ENCODE measurements around the gene CIDEB. TPM values are rescaled to one million over a fixed set of nuclear protein-coding genes. Genes with fewer than 3 reads are reported as not detected.

The CIDEB gene
- total and polyA plus RNA-seq, 2 of the 13 experiments (the other 11 are each of a cell fraction or from before 2014, with no cell fraction given): 35.8 to 110 TPM

DNA sequence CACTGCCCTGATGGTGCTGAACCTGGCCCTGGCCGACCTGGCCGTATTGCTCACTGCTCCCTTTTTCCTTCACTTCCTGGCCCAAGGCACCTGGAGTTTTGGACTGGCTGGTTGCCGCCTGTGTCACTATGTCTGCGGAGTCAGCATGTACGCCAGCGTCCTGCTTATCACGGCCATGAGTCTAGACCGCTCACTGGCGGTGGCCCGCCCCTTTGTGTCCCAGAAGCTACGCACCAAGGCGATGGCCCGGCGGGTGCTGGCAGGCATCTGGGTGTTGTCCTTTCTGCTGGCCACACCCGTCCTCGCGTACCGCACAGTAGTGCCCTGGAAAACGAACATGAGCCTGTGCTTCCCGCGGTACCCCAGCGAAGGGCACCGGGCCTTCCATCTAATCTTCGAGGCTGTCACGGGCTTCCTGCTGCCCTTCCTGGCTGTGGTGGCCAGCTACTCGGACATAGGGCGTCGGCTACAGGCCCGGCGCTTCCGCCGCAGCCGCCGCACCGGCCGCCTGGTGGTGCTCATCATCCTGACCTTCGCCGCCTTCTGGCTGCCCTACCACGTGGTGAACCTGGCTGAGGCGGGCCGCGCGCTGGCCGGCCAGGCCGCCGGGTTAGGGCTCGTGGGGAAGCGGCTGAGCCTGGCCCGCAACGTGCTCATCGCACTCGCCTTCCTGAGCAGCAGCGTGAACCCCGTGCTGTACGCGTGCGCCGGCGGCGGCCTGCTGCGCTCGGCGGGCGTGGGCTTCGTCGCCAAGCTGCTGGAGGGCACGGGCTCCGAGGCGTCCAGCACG is 8.2 kb upstream of the CIDEB start (continued):
- peak; percentile 86; the same call in 1 of the 2 replicates for TF ChIP-seq ZNF768 (CRISPR knock-in tag; IDR thresholded peaks at IDR 0.05)
- TF ChIP-seq, protein P1, sequence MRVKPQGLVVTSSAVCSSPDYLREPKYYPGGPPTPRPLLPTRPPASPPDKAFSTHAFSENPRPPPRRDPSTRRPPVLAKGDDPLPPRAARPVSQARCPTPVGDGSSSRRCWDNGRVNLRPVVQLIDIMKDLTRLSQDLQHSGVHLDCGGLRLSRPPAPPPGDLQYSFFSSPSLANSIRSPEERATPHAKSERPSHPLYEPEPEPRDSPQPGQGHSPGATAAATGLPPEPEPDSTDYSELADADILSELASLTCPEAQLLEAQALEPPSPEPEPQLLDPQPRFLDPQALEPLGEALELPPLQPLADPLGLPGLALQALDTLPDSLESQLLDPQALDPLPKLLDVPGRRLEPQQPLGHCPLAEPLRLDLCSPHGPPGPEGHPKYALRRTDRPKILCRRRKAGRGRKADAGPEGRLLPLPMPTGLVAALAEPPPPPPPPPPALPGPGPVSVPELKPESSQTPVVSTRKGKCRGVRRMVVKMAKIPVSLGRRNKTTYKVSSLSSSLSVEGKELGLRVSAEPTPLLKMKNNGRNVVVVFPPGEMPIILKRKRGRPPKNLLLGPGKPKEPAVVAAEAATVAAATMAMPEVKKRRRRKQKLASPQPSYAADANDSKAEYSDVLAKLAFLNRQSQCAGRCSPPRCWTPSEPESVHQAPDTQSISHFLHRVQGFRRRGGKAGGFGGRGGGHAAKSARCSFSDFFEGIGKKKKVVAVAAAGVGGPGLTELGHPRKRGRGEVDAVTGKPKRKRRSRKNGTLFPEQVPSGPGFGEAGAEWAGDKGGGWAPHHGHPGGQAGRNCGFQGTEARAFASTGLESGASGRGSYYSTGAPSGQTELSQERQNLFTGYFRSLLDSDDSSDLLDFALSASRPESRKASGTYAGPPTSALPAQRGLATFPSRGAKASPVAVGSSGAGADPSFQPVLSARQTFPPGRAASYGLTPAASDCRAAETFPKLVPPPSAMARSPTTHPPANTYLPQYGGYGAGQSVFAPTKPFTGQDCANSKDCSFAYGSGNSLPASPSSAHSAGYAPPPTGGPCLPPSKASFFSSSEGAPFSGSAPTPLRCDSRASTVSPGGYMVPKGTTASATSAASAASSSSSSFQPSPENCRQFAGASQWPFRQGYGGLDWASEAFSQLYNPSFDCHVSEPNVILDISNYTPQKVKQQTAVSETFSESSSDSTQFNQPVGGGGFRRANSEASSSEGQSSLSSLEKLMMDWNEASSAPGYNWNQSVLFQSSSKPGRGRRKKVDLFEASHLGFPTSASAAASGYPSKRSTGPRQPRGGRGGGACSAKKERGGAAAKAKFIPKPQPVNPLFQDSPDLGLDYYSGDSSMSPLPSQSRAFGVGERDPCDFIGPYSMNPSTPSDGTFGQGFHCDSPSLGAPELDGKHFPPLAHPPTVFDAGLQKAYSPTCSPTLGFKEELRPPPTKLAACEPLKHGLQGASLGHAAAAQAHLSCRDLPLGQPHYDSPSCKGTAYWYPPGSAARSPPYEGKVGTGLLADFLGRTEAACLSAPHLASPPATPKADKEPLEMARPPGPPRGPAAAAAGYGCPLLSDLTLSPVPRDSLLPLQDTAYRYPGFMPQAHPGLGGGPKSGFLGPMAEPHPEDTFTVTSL (CRISPR knock-in tag; IDR thresholded peaks at IDR 0.05; ENCODE audit: borderline replicate concordance): no peak
- peak; percentile 98; the same call in 1 of the 2 replicates for TF ChIP-seq ZNF761 (CRISPR knock-in tag; conservative IDR thresholded peaks at IDR 0.05)
- peak; percentile 70 for TF ChIP-seq TEAD3 (CRISPR knock-in tag; optimal IDR thresholded peaks at IDR 0.05; ENCODE audit: borderline replicate concordance)
- TF ChIP-seq ZNF337 (CRISPR knock-in tag; IDR thresholded peaks at IDR 0.05; ENCODE audit: borderline replicate concordance, low read depth): no peak; the same call in 1 of the 2 replicates
- TF ChIP-seq, protein P2, sequence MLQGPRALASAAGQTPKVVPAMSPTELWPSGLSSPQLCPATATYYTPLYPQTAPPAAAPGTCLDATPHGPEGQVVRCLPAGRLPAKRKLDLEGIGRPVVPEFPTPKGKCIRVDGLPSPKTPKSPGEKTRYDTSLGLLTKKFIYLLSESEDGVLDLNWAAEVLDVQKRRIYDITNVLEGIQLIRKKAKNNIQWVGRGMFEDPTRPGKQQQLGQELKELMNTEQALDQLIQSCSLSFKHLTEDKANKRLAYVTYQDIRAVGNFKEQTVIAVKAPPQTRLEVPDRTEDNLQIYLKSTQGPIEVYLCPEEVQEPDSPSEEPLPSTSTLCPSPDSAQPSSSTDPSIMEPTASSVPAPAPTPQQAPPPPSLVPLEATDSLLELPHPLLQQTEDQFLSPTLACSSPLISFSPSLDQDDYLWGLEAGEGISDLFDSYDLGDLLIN (CRISPR knock-in tag; IDR thresholded peaks at IDR 0.05; ENCODE audit: borderline replicate concordance): peak; percentile 99
- 0 out of 2 replicates have a peak, but pooled peaks have one; percentile 7 for TF ChIP-seq MTA3 (CRISPR knock-in tag; IDR thresholded peaks at IDR 0.05)
- TF ChIP-seq TBX2 (CRISPR knock-in tag; IDR thresholded peaks at IDR 0.05; ENCODE audit: borderline replicate concordance): peak; percentile 89
- TF ChIP-seq KLF15 (CRISPR knock-in tag; IDR thresholded peaks at IDR 0.05; ENCODE audit: borderline replicate concordance): peak; percentile 97
- peak; percentile 81 for TF ChIP-seq ELF1 (CRISPR knock-in tag; IDR thresholded peaks at IDR 0.05)
- TF ChIP-seq, protein P3, sequence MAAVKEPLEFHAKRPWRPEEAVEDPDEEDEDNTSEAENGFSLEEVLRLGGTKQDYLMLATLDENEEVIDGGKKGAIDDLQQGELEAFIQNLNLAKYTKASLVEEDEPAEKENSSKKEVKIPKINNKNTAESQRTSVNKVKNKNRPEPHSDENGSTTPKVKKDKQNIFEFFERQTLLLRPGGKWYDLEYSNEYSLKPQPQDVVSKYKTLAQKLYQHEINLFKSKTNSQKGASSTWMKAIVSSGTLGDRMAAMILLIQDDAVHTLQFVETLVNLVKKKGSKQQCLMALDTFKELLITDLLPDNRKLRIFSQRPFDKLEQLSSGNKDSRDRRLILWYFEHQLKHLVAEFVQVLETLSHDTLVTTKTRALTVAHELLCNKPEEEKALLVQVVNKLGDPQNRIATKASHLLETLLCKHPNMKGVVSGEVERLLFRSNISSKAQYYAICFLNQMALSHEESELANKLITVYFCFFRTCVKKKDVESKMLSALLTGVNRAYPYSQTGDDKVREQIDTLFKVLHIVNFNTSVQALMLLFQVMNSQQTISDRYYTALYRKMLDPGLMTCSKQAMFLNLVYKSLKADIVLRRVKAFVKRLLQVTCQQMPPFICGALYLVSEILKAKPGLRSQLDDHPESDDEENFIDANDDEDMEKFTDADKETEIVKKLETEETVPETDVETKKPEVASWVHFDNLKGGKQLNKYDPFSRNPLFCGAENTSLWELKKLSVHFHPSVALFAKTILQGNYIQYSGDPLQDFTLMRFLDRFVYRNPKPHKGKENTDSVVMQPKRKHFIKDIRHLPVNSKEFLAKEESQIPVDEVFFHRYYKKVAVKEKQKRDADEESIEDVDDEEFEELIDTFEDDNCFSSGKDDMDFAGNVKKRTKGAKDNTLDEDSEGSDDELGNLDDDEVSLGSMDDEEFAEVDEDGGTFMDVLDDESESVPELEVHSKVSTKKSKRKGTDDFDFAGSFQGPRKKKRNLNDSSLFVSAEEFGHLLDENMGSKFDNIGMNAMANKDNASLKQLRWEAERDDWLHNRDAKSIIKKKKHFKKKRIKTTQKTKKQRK (IDR thresholded peaks at IDR 0.05; ENCODE audit: low read length): no peak
- TF ChIP-seq MYNN (CRISPR knock-in tag; IDR thresholded peaks at IDR 0.05; ENCODE audit: low read depth): peak; percentile 83
- no peak; the same call in 1 of the 2 replicates for TF ChIP-seq ZNF570 (CRISPR knock-in tag; IDR thresholded peaks at IDR 0.05; ENCODE audit: borderline replicate concordance)
- TF ChIP-seq RBFOX2 (IDR thresholded peaks at IDR 0.05; ENCODE audit: low read depth, low read length): peak; percentile 87
- TF ChIP-seq, protein P4, sequence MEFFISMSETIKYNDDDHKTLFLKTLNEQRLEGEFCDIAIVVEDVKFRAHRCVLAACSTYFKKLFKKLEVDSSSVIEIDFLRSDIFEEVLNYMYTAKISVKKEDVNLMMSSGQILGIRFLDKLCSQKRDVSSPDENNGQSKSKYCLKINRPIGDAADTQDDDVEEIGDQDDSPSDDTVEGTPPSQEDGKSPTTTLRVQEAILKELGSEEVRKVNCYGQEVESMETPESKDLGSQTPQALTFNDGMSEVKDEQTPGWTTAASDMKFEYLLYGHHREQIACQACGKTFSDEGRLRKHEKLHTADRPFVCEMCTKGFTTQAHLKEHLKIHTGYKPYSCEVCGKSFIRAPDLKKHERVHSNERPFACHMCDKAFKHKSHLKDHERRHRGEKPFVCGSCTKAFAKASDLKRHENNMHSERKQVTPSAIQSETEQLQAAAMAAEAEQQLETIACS (CRISPR knock-in tag; IDR thresholded peaks at IDR 0.05): peak; percentile 72
- TF ChIP-seq EP300 (IDR thresholded peaks at IDR 0.05; ENCODE audit: low read depth in 2 of 2, low read length in 2 of 2): 0 out of 4 replicates have a peak, but pooled peaks of 1 of the 2 experiments have one; percentile 9
- peak; percentile 50; the same call in 1 of the 2 replicates for TF ChIP-seq EP300 (CRISPR knock-in tag; IDR thresholded peaks at IDR 0.05; ENCODE audit: borderline replicate concordance)

All from HepG2 (cell line).